ENCODE data around the gene COL13A1. TPM values are rescaled to one million over a fixed set of nuclear protein-coding genes. Genes with fewer than 3 reads are reported as not detected.

The COL13A1 gene
- total and polyA plus RNA-seq, 4 donors: 0.17 to 0.47 (median 0.18) TPM

DNA sequence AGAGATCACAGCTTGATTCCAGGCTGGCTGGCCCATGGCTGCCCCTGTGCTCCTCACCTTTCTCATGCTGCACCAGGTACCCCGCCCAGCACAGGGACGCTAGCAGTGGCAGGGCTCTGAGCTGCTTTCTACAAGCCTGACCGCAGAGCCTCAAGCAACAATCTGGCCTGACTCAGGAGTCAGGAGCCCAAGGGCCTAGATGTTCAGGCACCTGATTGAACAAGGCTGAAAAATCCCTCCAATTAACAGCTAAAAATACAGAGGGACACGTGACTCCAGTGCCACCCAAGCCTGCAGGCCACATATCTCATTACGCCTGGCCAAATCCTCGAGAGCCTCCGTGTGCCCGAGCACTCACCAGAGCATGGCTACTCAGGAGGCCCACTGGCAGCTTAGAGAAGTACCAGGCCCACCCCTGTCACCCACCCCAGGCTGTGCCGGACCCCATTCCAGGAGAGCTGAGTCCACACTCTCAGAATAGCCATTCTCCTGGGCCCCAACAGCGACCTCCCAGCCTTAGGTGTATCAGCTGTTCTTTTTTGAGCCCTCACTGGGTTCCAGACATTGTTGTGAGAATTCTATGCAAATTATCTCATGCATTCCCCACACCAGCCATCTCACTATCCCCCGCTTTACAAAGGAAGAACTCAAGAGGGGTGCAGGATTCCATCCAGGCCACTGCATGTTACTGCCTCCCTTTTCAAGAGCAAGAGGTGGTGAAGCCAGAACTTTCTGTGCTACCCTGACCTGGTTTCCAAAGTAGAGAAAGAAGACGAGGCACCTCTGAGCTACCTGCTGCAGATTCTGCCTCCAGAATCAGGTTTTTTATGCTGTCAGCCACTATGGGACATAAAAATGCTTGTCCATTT, 98.3 kb downstream of the COL13A1 start:
- Histone ChIP-seq H3K9me3 (ENCODE audit: control insufficient read depth in 4 of 4, low read length in 3 of 4) (no peaks in the 10 kb centered on the region), H3K9ac (ENCODE audit: low read depth in 1 of 2, low read length in 2 of 2) (no peak overlapping the region), H3K36me3 (ENCODE audit: control insufficient read depth in 4 of 4, insufficient read depth in 3 of 4, low read depth in 1 of 4, low read length in 3 of 4) (no peaks in the 10 kb centered on the region), H3K27me3 (ENCODE audit: control insufficient read depth in 4 of 4, insufficient read depth in 4 of 4, low read length in 3 of 4) (no peaks in the 10 kb centered on the region), H3K27ac (ENCODE audit: low read depth in 1 of 2, low read length in 2 of 2) (no peak overlapping the region), H3K4me1 (ENCODE audit: control insufficient read depth in 4 of 4, insufficient read depth in 4 of 4, low read length in 3 of 4) (peaks cover 5 to 37% (median 25%) of the 10 kb centered on the region in 4 donors), H3K4me3 (ENCODE audit: low read depth in 1 of 3, low read length in 3 of 3) (no peak overlapping the region)
- no peak for TF ChIP-seq GABPA (IDR thresholded peaks at IDR 0.05 in 1 of 2, conservative IDR thresholded peaks at IDR 0.05 in 1 of 2)
- TF ChIP-seq FOXA1 (IDR thresholded peaks at IDR 0.05): no peak
- no peak for TF ChIP-seq CTCF (IDR thresholded peaks at IDR 0.05; ENCODE audit: low read depth, low read length, missing input control)
- TF ChIP-seq EGR1 (IDR thresholded peaks at IDR 0.05; ENCODE audit: low read depth in 2 of 2): no peak
- no peak for TF ChIP-seq NR2F2 (IDR thresholded peaks at IDR 0.05)
- no peak for TF ChIP-seq HNF4G (IDR thresholded peaks at IDR 0.05)
- TF ChIP-seq MAX (IDR thresholded peaks at IDR 0.05): no peak
- no peak for TF ChIP-seq YY1 (IDR thresholded peaks at IDR 0.05)
- no peak for TF ChIP-seq FOXA2 (IDR thresholded peaks at IDR 0.05)
- no peak for TF ChIP-seq REST (IDR thresholded peaks at IDR 0.05)
- no peak for TF ChIP-seq RXRA (IDR thresholded peaks at IDR 0.05)
- no peak for TF ChIP-seq HNF4A (conservative IDR thresholded peaks at IDR 0.05)
- TF ChIP-seq, protein P1, sequence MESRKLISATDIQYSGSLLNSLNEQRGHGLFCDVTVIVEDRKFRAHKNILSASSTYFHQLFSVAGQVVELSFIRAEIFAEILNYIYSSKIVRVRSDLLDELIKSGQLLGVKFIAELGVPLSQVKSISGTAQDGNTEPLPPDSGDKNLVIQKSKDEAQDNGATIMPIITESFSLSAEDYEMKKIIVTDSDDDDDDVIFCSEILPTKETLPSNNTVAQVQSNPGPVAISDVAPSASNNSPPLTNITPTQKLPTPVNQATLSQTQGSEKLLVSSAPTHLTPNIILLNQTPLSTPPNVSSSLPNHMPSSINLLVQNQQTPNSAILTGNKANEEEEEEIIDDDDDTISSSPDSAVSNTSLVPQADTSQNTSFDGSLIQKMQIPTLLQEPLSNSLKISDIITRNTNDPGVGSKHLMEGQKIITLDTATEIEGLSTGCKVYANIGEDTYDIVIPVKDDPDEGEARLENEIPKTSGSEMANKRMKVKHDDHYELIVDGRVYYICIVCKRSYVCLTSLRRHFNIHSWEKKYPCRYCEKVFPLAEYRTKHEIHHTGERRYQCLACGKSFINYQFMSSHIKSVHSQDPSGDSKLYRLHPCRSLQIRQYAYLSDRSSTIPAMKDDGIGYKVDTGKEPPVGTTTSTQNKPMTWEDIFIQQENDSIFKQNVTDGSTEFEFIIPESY (IDR thresholded peaks at IDR 0.05): no peak
- TF ChIP-seq TAF1 (conservative IDR thresholded peaks at IDR 0.05): no peak
- TF ChIP-seq SP1 (IDR thresholded peaks at IDR 0.05): no peak
- no peak for TF ChIP-seq JUND (IDR thresholded peaks at IDR 0.05)
- TF ChIP-seq ATF3 (IDR thresholded peaks at IDR 0.05): no peak
- no peak for TF ChIP-seq RAD21 (IDR thresholded peaks at IDR 0.05)
- DNase-seq (ENCODE audit: low spot score): no peak
- WGBS: 95% methylated on average over 12 of the region's 12 CpGs
